Measurements from ENCODE around the gene HSD3B2.
"Not testable (repeated sequence)": the region's sequence is repeated elsewhere in the genome, so short reads cannot be mapped to it uniquely, and the experiment has no call there.

Gene HSD3B2

DNA sequence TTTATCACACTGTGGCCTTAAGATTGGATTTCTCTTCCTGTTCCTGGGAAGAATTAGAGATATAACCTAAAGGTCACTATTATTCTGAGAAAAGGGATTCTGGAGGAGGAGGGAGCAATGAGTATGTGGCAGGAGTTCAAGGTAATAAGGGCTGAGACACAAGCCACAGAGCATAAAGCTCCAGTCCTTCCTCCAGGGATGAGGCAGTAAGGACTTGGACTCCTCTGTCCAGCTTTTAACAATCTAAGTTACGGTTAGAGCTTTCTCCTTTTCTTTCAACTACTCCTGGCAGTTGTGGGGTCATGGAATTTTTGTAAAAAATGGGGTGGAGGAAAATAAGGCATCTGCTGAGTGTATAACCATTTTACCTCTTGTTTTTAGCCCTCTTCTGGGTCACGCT lies at the start of gene HSD3B2:
Gene HSD3B2 (plus strand): TSS at position 201 of the 400 bp plus-strand sequence. CDS start 270 bp downstream, outside the sequence.
- no peak for DNase-seq (ENCODE audit: low spot score)

DNA sequence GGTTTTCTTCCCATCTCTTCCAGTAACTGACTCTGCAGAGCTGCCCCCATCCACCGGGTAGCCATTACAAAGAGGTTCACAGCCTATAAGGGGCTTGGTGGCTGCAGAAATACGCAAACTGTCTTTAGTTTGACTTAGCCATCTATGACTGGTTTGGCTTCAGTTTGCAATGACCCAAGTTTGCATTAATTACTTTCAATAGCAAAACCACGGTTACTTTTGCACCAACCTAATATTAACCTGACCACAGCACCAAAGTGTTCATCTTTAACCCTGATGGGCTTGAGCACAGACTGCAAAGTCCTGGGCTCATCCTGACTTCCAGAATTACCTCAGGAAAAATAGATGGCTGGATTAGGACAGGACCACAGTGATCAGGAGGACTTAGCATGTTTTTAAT lies 48.5 kb upstream of the HSD3B2 start:
- DNase-seq (ENCODE audit: low spot score) = no peak

DNA sequence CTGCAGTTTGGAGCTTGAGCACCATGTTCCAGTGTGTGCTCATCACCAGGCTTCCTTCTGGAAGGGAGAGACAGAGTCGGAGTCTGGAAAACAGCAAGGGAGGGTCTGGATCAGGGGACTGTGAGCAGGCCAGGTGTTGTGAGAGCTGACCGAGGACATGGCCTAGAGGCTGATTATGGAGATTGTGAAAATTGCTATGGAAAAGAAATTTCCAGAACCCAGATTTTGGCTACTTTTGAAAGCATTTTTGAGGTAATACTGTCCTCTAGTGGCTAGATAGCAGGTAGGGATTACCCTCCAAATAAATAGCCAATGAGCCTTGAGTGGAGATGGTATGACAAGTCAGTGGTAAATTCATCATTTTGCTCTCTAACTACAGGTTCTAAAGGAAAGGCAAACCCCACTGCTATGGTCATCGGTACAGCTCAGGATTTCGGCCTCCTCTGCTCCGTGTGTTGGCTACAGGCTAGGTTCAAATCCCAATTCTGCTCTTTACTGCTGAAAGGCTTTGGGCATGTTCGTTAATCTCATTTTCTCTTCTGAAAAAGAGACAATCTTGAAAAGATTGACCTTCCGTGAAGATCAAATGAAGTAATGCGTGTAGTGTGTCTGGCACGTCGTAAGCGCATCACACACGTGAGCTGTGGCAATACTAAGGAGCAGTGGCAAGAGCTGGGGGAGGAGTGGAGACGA lies 47.4 kb upstream of the HSD3B2 start:
- peak; percentile 5 for DNase-seq (ENCODE audit: low spot score)

DNA sequence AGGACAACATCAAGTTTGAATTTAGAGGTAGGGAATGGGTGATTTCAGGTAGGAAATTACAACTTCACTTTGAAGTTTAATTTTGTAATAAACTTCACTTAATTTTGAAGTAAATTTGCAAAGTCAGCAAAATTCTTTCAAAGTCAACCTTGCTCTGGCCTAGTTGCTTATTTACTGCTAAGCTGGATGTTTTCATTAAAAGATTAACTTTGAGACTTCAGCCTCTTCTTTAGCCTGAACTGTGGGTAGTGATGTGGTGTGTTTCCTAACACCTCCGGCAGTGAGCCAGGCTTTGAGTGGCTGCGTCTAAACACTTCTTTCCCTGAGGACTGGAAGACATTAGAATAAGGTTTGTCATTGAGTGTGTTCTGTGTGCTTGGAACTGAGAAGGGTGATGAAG lies 46.4 kb upstream of the HSD3B2 start, which contains the start of gene HAO2:
Gene HAO2 (plus strand): TSS at position 232 of the 400 bp plus-strand sequence. CDS start 12,301 bp downstream, outside the sequence.
- no peak for DNase-seq (ENCODE audit: low spot score)

- no peak for DNase-seq (ENCODE audit: low spot score)
Measured at GRCh38 chr1:119370748-119371147, 44.2 kb upstream of the HSD3B2 start.

DNA sequence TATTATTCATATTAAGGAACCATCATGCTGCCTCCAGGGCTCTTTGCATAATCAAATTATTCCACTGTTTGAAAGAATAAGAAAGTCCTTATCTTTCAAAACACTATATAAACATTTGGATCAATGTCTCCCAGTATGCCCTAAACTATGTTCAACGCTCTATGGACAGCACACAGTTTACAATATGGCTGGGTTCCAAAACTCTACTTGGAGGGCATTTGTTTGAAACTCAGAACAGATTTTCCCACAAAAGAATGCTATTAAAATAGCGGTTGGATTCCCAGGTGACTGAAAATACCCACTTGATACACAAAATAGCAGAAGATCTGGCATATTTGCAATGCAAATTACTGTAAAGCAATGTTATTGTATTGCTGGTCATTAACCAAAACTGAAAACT lies 43.1 kb upstream of the HSD3B2 start:
- no peak for DNase-seq (ENCODE audit: low spot score)

- no peak for DNase-seq (ENCODE audit: low spot score)
Measured at GRCh38 chr1:119372503-119373086, 42.4 kb upstream of the HSD3B2 start.

- DNase-seq (ENCODE audit: low spot score) = no peak
Measured at GRCh38 chr1:119373465-119373864, 41.5 kb upstream of the HSD3B2 start.

- DNase-seq (ENCODE audit: low spot score) = no peak
Measured at GRCh38 chr1:119374208-119374874, 40.6 kb upstream of the HSD3B2 start.

DNA sequence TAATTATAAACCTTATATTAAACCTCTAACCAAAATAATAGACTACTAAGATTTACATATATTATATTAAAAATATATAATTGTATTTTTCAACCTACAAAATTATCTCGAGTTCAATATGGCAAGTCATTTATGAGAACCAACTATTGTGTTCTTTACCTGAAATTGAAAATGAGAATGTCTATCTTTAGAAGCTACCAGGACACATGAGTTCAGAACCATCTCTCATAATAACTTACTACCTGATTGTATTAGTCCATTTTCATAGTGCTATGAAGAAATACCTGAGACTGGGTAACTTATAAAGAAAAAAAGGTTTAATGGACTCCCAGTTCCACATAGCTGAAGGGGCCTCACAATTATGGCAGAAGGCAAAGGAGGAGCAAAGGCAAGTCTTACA lies 39.6 kb upstream of the HSD3B2 start:
- no peak for DNase-seq (ENCODE audit: low spot score)

- no peak for DNase-seq (ENCODE audit: low spot score)
Measured at GRCh38 chr1:119376594-119376993, 38.4 kb upstream of the HSD3B2 start.

- not testable (repeated sequence) for DNase-seq (ENCODE audit: low spot score)
Measured at GRCh38 chr1:119377594-119377993, 37.4 kb upstream of the HSD3B2 start.

GRCh38 chr1:119379117-119379516 lies 35.8 kb upstream of the HSD3B2 start:
- DNase-seq (ENCODE audit: low spot score) = no peak

GRCh38 chr1:119380304-119380703 lies 34.6 kb upstream of the HSD3B2 start:
- DNase-seq (ENCODE audit: low spot score) = no peak

- no peak for DNase-seq (ENCODE audit: low spot score)
Measured at GRCh38 chr1:119380983-119381662, 33.8 kb upstream of the HSD3B2 start.

GRCh38 chr1:119384591-119384990 lies 30.4 kb upstream of the HSD3B2 start:
- DNase-seq (ENCODE audit: low spot score) = no peak

DNA sequence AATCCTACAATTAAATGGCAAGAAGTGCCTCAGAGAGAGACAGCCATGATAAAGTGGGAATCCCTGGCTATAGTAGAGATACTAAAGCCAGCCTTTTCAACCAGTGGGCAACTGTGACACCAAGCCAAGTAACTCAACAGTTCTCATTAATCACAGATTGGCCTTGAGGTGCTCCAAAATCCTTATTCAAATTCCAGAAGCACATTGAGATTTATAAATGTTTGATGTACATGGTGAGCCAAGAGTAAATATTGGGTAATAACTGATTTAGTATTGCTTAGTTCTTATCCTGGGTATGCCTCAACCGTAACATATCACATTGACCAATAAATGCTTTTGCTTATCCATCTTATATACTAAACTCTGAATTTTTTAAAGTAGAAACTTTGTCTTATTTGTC lies 29.3 kb upstream of the HSD3B2 start:
- DNase-seq (ENCODE audit: low spot score) = no peak

DNA sequence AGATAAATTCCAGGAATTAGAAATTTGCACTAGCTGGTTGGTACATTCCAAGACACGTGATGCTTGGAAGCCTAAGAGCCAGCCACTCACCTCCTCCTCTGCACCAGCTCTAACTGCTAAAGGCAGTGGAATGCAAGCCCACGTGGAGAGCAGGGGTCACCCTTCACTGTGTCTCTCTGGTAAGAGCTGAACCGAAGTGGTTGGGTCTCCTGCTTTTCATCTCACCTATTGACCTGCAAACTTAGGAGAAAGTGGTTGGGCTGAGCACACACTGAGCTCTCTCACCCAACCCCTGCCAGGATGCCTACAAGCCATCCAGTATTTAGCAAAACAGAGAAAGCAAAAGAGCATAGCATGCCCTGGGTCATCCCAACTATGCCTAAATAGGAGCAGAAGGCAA lies 27.1 kb upstream of the HSD3B2 start:
- DNase-seq (ENCODE audit: low spot score) = no peak

DNA sequence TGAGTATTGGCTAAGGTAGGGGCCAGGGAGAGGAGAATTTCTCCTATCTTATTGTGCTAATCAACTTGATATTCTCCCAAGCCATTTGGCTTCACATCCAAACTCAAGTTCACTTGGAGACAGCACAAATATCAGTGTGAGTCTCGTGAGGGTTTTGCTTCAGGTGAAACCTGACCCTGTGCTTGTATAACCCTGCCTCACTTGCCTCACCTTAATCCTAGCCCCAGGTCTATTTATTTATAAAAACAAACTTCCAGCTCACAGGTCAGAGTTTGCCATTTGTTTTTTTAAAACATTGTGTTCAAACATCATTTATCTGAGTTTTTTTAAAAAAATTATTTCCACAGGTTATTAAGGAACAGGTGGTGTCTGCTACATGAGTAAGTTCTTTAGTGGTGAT lies 26.5 kb upstream of the HSD3B2 start:
- DNase-seq (ENCODE audit: low spot score) = no peak

GRCh38 chr1:119390526-119390925 lies 24.4 kb upstream of the HSD3B2 start:
- no peak for DNase-seq (ENCODE audit: low spot score)

- no peak for DNase-seq (ENCODE audit: low spot score)
Measured at GRCh38 chr1:119391749-119392148, 23.2 kb upstream of the HSD3B2 start.

GRCh38 chr1:119394085-119394484 lies 20.9 kb upstream of the HSD3B2 start:
- no peak for DNase-seq (ENCODE audit: low spot score)

DNA sequence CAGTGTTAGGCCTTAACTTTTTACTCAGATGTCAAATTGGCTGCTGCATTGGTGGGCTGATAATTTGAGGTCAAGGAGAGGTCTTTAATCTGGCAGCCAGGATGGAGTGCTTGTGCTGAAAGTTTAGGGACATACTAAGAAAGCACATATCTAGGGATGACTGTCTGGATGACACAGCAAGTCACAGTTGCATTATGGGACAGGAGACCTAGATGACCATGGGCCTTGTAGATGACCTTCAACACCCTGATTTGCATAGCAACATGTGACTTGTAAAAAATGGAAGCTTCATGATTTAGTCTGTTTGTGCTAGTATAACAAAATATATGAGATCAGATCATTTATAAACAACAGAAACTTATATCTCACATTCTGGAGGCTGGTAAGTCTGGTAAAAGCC lies 18.0 kb upstream of the HSD3B2 start:
- DNase-seq (ENCODE audit: low spot score) = no peak

Data from hematopoietic multipotent progenitor cell treated with erythropoietin and hydrocortisone succinate and interleukin-3 and kit ligand, for 15 days (in vitro differentiated cells).